Effector memory CD4-positive, alpha-beta T cell (primary cell): Measurements from ENCODE around the gene ATP5MC2.
"Not testable (repeated sequence)": the region's sequence is repeated elsewhere in the genome, so short reads cannot be mapped to it uniquely, and the experiment has no call there.

Experiments used
- DNase-seq, 3 donors: peaks; one replicate each; pipeline ENCODE4 v3.0.0-alpha.2; 2020
- H3K27ac ChIP-seq: 2 replicates; pipeline ENCODE4 v1.7.0; 2013; ENCODE audit warnings: mild to moderate bottlenecking, low read length, moderate library complexity; ENCODE audit not compliant: insufficient read depth, poor library complexity, severe bottlenecking
- H3K27me3 ChIP-seq: replicated peaks from 2 replicates; pipeline ENCODE4 v1.7.0; 2013; ENCODE audit warnings: mild to moderate bottlenecking, low read length; ENCODE audit not compliant: insufficient read depth, control insufficient read depth, poor library complexity, severe bottlenecking
- H3K36me3 ChIP-seq: 2 replicates; pipeline ENCODE4 v1.7.0; 2013; ENCODE audit warnings: mild to moderate bottlenecking, low read length, moderate library complexity; ENCODE audit not compliant: control insufficient read depth, insufficient read depth
- H3K4me1 ChIP-seq: 2 replicates; pipeline ENCODE4 v1.7.0; 2013; ENCODE audit warnings: low read length, mild to moderate bottlenecking; ENCODE audit not compliant: control insufficient read depth, insufficient read depth, poor library complexity, severe bottlenecking
- H3K4me3 ChIP-seq: 2 replicates; pipeline ENCODE4 v1.7.0; 2013; ENCODE audit warnings: low read length, low read depth, mild to moderate bottlenecking; ENCODE audit not compliant: insufficient read depth, poor library complexity, severe bottlenecking
- H3K9me3 ChIP-seq: 2 replicates; pipeline ENCODE4 v1.7.0; 2013; ENCODE audit warnings: mild to moderate bottlenecking, low read length, moderate library complexity; ENCODE audit not compliant: control insufficient read depth

The ATP5MC2 gene

DNA sequence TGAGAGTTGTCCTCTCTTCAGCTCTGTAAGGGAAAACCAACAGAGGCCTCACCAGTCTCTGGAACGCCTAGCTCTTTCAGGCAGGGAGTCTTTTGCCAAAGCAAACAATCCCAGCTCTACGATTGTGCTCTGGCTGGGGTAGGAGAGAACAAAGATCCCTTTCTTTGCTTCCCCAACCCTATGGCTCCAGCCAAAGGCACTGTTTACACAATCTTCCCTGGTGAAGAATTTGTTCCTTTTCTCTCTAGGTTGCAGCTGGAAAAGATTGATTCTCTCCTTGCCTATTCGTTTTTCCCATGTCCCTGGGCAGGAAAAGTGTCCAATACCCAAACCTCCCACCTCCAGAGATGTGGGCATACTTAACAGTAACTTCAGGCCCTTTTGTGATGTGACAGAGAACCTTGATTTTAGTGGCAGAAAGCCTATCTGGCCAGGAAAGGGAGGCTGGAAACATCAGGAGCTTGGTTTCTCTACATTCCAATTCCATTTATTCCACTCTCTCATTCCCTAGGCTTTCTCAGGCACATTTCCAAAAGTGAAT, 16.8 kb downstream of the ATP5MC2 start:
- Histone ChIP-seq H3K9me3 (no peaks in the 10 kb centered on the region), H3K27ac (no peak overlapping the region), H3K4me1 (no peaks in the 10 kb centered on the region), H3K27me3 (no peaks in the 10 kb centered on the region), H3K4me3 (no peak overlapping the region), H3K36me3 (peaks cover 11% of the 10 kb centered on the region)
- DNase-seq = no peak

DNA sequence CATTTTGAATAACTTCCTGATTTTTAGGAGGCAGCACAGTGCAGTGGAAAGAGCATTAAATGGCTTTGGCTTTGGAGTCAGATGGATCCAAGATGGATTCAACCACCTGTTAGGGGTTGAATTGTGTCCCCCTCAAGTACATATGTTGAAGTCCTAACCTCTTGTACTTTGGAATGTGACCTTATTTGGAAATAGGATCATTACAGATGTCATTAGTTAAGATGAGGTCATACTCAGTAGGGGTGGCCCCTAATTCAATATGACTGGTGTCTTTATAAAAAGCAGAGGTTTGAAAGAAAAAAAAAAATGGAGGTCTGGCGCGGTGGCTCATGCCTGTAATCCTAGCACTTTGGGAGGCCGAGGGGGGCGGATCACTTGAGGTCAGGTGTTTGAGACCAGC, 18.8 kb downstream of the ATP5MC2 start:
- Histone ChIP-seq H3K4me1 (no peaks in the 10 kb centered on the region), H3K9me3 (no peaks in the 10 kb centered on the region), H3K4me3 (no peak overlapping the region), H3K27me3 (no peaks in the 10 kb centered on the region), H3K36me3 (no peaks in the 10 kb centered on the region), H3K27ac (no peak overlapping the region)
- no peak for DNase-seq

DNA sequence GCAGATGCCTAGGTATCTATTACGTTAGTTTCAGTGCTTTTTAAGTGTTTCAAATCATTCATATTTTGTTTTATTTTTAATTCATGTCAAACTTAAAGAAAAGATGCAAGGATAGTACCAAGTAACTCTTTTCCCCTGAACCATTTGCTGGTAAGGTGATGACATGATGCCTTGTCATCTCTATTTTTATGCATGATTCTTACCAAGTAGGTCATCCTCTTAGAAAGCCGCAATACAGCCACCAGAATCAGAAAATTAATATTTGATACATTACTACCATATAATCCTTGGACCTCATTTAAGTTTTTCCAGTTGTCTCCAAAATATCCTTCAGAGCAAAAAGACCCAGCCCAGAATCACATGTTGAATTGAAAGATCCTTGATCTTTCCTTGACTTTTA, 22.3 kb downstream of the ATP5MC2 start:
- Histone ChIP-seq H3K4me3 (no peak overlapping the region), H3K27ac (no peak overlapping the region), H3K36me3 (no peaks in the 10 kb centered on the region), H3K27me3 (no peaks in the 10 kb centered on the region), H3K9me3 (no peaks in the 10 kb centered on the region), H3K4me1 (no peaks in the 10 kb centered on the region)
- no peak for DNase-seq

DNA sequence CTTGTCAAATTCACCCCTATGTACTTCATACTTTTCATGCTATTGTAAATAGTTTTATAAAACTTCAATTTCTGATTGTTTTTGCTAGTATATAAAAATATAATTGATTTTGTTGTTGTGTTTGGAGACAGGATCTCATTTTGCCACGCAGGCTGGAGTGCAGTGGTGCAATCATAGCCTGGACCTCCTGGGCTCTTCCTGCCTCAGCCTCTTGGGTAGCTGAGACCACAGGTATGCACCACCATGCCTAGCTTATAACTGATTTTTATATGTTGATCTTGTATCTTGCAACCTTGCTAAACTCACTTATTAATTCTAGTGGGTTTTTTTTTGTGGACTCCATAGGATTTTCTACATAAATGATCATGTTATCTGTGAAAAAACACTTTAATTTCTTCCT, 23.5 kb downstream of the ATP5MC2 start:
- H3K4me1 ChIP-seq = no peaks in the 10 kb centered on the region
- no peaks in the 10 kb centered on the region for H3K9me3 ChIP-seq
- no peak overlapping the region for H3K27ac ChIP-seq
- no peaks in the 10 kb centered on the region for H3K36me3 ChIP-seq
- no peak overlapping the region for H3K4me3 ChIP-seq
- H3K27me3 ChIP-seq = no peaks in the 10 kb centered on the region
- DNase-seq = no peak

DNA sequence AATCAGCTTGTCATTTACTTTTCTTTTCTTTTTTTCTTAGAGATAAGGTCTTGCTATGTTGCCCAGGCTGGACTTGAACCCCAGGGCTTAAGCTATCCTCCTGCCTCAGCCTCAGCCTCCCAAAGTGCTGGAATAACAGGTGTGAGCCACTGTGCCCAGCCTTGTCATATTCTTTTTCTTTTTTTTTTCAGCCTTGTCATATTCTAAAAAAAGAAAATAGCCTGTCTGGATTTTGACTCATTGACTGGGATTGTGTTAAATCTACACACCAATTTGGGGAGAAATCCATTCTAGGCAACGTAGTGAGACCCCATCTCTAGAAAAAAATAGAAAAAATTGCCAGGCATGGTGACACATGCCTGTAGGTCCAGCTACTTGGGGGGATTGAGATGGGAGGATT, 24.1 kb downstream of the ATP5MC2 start:
- Histone ChIP-seq H3K27me3 (no peaks in the 10 kb centered on the region), H3K36me3 (no peaks in the 10 kb centered on the region), H3K4me3 (no peak overlapping the region), H3K4me1 (no peaks in the 10 kb centered on the region), H3K27ac (no peak overlapping the region), H3K9me3 (no peaks in the 10 kb centered on the region)
- no peak for DNase-seq

DNA sequence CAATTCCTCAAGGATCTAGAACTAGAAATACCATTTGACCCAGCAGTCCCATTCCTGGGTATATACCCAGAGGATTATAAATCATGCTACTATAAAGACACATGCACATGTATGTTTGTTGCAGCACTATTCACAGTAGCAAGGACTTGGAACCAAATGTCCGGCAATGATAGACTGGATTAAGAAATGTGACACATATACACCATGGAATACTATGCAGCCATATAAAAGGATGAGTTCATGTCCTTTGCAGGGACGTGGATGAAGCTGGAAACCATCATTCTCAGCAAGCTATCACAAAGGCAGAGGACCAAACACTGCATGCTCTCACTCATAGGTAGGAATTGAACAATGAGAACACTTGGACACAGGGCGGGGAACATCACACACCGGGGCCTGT, 29.6 kb downstream of the ATP5MC2 start:
- H3K36me3 ChIP-seq, H3K27ac ChIP-seq, H3K9me3 ChIP-seq, H3K4me3 ChIP-seq, H3K4me1 ChIP-seq, DNase-seq, H3K27me3 ChIP-seq: not testable (repeated sequence)

DNA sequence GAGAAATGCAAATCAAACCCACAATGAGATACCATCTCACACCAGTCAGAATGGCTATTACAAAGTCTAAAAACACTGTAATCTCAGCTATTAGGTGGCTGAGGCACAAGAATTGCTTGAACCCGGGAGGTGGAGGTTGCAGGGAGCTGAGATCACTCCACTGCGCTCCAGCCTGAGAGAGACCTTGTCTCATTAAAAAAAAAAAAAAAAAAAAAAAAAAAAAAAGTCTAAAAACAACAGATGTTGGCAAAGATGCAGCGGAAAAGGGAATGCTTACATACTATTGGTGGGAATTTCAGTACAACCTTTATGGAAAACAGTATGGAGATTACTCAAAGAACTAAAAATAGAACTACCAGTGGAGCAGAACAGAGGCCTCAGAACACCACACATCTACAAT, 30.7 kb downstream of the ATP5MC2 start:
- Histone ChIP-seq H3K27me3 (no peaks in the 10 kb centered on the region), H3K27ac (no peak overlapping the region), H3K9me3 (no peaks in the 10 kb centered on the region), H3K4me1 (no peaks in the 10 kb centered on the region), H3K4me3 (no peak overlapping the region), H3K36me3 (no peaks in the 10 kb centered on the region)
- no peak for DNase-seq

DNA sequence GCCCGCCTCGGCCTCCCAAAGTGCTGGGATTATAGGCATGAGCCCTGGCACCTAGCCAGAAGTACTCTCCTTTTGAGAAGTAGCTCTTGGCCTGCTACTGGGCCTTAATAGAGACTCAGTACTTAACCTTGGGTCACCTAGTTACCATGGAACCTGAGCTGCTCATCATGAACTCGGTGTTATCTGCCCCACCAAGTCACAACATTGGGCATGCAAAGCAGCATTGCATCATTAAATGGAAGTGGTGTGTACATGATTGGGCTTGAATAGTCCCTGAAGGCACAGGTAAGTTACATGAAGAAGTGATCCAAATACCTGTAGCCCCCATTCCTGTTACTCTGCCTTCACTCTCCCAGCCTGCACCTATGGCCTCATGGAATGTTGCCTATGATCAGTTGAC, 31.8 kb downstream of the ATP5MC2 start:
- Histone ChIP-seq H3K27me3 (no peaks in the 10 kb centered on the region), H3K9me3 (no peaks in the 10 kb centered on the region), H3K4me3 (no peak overlapping the region), H3K27ac (no peak overlapping the region), H3K36me3 (no peaks in the 10 kb centered on the region), H3K4me1 (no peaks in the 10 kb centered on the region)
- DNase-seq = no peak

DNA sequence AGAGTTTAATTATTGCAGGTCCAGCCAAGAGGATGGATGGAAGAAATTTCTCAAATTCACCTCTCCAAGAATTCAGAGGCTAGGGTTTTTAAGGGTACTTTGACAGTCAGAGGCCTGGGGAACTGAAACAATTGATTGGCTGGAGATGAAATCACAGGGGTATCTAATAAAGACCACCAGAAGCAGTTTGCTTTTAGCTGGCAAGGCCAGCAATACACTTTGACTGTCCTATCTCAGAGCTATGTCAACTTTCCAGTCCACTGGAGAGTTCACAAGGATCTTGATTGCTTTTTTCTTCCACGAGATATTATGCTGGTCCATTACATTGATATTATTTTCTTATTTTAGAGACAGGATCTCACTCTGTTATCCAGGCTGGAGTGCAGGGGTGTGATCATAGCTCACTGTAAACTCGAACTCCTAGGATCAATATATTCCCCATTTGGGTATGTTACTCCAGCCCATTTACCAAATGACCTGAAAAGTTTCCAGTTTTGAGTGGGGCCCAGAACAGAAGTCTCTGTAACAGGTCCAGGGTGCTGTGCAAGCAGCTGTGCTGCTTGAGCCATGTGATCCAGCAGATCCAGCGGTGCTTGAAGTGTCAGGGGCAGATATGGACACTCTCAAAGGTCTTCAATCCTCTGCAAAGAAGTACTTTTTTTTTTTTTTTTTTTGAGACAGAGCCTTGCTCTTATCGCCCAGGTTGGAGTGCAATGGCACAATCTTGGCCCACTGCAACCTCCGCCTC, 32.5 kb downstream of the ATP5MC2 start:
- Histone ChIP-seq H3K27me3 (no peaks in the 10 kb centered on the region), H3K36me3 (no peaks in the 10 kb centered on the region), H3K27ac (no peak overlapping the region), H3K4me3 (no peak overlapping the region), H3K4me1 (no peaks in the 10 kb centered on the region), H3K9me3 (no peaks in the 10 kb centered on the region)
- no peak for DNase-seq

DNA sequence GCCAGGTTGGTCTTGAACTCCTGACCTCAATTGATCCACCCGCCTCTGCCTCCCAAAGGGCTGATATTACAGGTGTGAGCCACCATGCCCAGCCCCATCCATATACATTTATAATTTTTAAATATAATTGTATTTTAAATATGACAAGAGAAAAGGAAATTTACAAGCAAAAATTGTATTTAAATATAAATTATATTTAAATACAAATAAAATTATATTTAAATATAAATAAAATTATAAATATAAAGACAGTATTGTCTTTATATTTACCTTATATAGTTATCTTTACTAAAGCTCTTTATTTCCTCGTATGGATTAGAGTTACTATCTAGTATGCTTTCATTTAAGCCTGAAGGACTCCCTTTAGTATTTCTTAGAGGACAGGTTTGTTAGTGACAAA, 37.8 kb downstream of the ATP5MC2 start:
- Histone ChIP-seq H3K36me3 (no peaks in the 10 kb centered on the region), H3K9me3 (no peaks in the 10 kb centered on the region), H3K4me3 (no peak overlapping the region), H3K27me3 (no peaks in the 10 kb centered on the region), H3K4me1 (no peaks in the 10 kb centered on the region), H3K27ac (no peak overlapping the region)
- DNase-seq = no peak
